WTC11 (cell line): Measurements from ENCODE around the gene FPR1.

ENCODE experiments used
- JUN ChIP-seq: sonication (generic); formaldehyde crosslinking; IDR thresholded peaks from 2 replicates; pipeline ENCODE4 v1.8.0; 2023; ENCODE audit warnings: mild to moderate bottlenecking, missing genetic modification reagents
- TEAD4 ChIP-seq: sonication (generic); formaldehyde crosslinking; IDR thresholded peaks from 2 replicates; pipeline ENCODE4 v1.8.0; 2022; ENCODE audit warnings: mild to moderate bottlenecking, missing genetic modification reagents
- TF ChIP-seq, protein P1 (sequence below): fragments of 200-600 bp; IDR thresholded peaks from 2 replicates; pipeline ENCODE4 v1.8.0; 2022; ENCODE audit warnings: antibody characterized with exemption
- TF ChIP-seq, protein P2 (sequence below): fragments of 250-450 bp; sonication (Bioruptor Pico); IDR thresholded peaks from 2 replicates; pipeline ENCODE4 v2.1.2; 2022; ENCODE audit warnings: mild to moderate bottlenecking, moderate library complexity
- TF ChIP-seq, protein P3 (sequence below): sonication (generic); formaldehyde crosslinking; IDR thresholded peaks from 2 replicates; pipeline ENCODE4 v1.8.1; 2023; ENCODE audit warnings: mild to moderate bottlenecking, missing genetic modification reagents

DNA sequence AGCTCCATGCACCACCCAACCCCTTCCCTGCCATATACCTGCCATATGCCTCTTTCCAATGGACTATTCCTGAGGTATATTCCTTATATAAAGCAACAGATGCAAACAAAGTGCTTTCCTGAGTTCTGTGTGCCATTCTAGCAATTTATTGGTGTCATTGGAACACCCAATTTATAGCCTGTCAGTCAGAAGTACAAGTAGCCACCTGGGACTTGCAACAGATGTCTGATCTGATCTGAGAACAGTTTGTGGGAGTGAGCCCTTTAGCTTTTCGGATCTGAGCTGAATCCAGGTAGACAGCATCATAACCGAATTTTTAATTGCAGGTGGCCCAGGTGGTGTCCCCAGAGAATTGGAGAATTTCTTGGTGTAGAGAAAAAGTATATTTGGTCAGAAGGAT is 42.3 kb upstream of the FPR1 start:
- TF ChIP-seq, protein P1, sequence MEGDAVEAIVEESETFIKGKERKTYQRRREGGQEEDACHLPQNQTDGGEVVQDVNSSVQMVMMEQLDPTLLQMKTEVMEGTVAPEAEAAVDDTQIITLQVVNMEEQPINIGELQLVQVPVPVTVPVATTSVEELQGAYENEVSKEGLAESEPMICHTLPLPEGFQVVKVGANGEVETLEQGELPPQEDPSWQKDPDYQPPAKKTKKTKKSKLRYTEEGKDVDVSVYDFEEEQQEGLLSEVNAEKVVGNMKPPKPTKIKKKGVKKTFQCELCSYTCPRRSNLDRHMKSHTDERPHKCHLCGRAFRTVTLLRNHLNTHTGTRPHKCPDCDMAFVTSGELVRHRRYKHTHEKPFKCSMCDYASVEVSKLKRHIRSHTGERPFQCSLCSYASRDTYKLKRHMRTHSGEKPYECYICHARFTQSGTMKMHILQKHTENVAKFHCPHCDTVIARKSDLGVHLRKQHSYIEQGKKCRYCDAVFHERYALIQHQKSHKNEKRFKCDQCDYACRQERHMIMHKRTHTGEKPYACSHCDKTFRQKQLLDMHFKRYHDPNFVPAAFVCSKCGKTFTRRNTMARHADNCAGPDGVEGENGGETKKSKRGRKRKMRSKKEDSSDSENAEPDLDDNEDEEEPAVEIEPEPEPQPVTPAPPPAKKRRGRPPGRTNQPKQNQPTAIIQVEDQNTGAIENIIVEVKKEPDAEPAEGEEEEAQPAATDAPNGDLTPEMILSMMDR, result no peak
- TF ChIP-seq TEAD4 (CRISPR knock-in tag) (no peak), JUN (CRISPR knock-in tag) (no peak)
- TF ChIP-seq, protein P2, sequence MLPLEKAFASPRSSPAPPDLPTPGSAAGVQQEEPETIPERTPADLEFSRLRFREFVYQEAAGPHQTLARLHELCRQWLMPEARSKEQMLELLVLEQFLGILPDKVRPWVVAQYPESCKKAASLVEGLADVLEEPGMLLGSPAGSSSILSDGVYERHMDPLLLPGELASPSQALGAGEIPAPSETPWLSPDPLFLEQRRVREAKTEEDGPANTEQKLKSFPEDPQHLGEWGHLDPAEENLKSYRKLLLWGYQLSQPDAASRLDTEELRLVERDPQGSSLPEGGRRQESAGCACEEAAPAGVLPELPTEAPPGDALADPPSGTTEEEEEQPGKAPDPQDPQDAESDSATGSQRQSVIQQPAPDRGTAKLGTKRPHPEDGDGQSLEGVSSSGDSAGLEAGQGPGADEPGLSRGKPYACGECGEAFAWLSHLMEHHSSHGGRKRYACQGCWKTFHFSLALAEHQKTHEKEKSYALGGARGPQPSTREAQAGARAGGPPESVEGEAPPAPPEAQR (CRISPR knock-in tag), result no peak
- TF ChIP-seq, protein P3, sequence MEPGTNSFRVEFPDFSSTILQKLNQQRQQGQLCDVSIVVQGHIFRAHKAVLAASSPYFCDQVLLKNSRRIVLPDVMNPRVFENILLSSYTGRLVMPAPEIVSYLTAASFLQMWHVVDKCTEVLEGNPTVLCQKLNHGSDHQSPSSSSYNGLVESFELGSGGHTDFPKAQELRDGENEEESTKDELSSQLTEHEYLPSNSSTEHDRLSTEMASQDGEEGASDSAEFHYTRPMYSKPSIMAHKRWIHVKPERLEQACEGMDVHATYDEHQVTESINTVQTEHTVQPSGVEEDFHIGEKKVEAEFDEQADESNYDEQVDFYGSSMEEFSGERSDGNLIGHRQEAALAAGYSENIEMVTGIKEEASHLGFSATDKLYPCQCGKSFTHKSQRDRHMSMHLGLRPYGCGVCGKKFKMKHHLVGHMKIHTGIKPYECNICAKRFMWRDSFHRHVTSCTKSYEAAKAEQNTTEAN (CRISPR knock-in tag), result no peak
